Calu3 (cell line): ENCODE data around the gene RPS16. TPM values are rescaled to one million over a fixed set of nuclear protein-coding genes. Genes with fewer than 3 reads are reported as not detected.

ENCODE experiments used
- BruUV-seq: library from RNA; stranded (reverse); fragments of 400-500 nt; replicated peaks from 2 replicates; lab custom pipeline; 2021; lab: Mats Ljungman, UMichigan
- CTCF ChIA-PET: fragments of 300-600 bp; sonication (Branson Sonifier 250); formaldehyde crosslinking; loops from one replicate; lab custom pipeline; 2022; ENCODE audit warnings: antibody characterized with exemption; lab: Charles Lee
- DNase-seq: peaks from one replicate; pipeline ENCODE4 v3.0.0; 2022
- H3K27ac Mint-ChIP-seq: one replicate; pipeline ENCODE4 v1.8.0; 2022; ENCODE audit warnings: mixed read lengths; ENCODE audit not compliant: unreplicated experiment
- H3K27me3 Mint-ChIP-seq: one replicate; pipeline ENCODE4 v1.8.0; 2022; ENCODE audit warnings: mixed read lengths; ENCODE audit not compliant: unreplicated experiment
- H3K36me3 Mint-ChIP-seq: one replicate; pipeline ENCODE4 v1.8.0; 2022; ENCODE audit warnings: mild to moderate bottlenecking, moderate library complexity, mixed read lengths; ENCODE audit not compliant: insufficient read depth, unreplicated experiment
- H3K4me1 Mint-ChIP-seq: one replicate; pipeline ENCODE4 v1.8.0; 2022; ENCODE audit warnings: mild to moderate bottlenecking, low read depth, mixed read lengths; ENCODE audit not compliant: unreplicated experiment
- H3K4me3 Mint-ChIP-seq: one replicate; pipeline ENCODE4 v1.8.0; 2022; ENCODE audit warnings: mild to moderate bottlenecking, low read depth, moderate library complexity, mixed read lengths; ENCODE audit not compliant: unreplicated experiment
- H3K9me3 Mint-ChIP-seq: one replicate; pipeline ENCODE4 v1.8.0; 2022; ENCODE audit warnings: low read depth, mixed read lengths; ENCODE audit not compliant: unreplicated experiment
- intact Hi-C: fragments of 100-400 bp; cut with micrococcal nuclease; formaldehyde crosslinking; loops from one replicate; pipeline ENCODE4 v1.10.0; 2022; ENCODE audit not compliant: unreplicated experiment
- total RNA-seq: library from RNA; stranded (reverse); gene quantifications from 2 replicates; pipeline ENCODE4 v1.2.3, GENCODE V29; 2022
- TF ChIP-seq, protein P1 (sequence below): fragments of 200-600 bp; IDR thresholded peaks from one replicate; pipeline ENCODE4 v1.8.0; 2022; ENCODE audit warnings: antibody characterized with exemption; ENCODE audit not compliant: unreplicated experiment

Gene RPS16
- total RNA-seq, 1 experiment from 2014 or later, result 1,929 TPM

DNA sequence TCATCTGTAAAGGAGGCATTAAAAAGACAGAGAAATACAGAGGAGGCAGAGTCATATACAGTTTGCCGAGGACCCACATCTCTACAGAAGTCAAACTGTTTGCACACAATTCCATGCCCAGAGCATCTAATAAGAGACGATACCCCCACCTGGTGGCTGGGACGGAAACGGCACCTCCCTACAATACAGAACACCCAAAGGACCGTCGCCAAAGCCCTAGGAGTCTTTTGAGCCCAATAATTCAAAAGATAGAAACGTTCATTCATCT, 24.0 kb downstream of the RPS16 start:
- CTCF ChIA-PET, result interaction anchor here (0.6 to 2.3 kb wide), 5 partner anchors 8 to 66 kb away, joined by 3 to 52 read pairs (median 6); partner anchors contain the start of genes MED29 and PAF1
- TF ChIP-seq, protein P1, sequence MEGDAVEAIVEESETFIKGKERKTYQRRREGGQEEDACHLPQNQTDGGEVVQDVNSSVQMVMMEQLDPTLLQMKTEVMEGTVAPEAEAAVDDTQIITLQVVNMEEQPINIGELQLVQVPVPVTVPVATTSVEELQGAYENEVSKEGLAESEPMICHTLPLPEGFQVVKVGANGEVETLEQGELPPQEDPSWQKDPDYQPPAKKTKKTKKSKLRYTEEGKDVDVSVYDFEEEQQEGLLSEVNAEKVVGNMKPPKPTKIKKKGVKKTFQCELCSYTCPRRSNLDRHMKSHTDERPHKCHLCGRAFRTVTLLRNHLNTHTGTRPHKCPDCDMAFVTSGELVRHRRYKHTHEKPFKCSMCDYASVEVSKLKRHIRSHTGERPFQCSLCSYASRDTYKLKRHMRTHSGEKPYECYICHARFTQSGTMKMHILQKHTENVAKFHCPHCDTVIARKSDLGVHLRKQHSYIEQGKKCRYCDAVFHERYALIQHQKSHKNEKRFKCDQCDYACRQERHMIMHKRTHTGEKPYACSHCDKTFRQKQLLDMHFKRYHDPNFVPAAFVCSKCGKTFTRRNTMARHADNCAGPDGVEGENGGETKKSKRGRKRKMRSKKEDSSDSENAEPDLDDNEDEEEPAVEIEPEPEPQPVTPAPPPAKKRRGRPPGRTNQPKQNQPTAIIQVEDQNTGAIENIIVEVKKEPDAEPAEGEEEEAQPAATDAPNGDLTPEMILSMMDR, result peak; percentile 97
- Mint-ChIP-seq H3K4me1 (peaks cover 45% of the 10 kb centered on the region), H3K9me3 (no peaks in the 10 kb centered on the region), H3K27me3 (no peaks in the 10 kb centered on the region), H3K4me3 (peak overlapping the region; percentile 77), H3K27ac (peak overlapping the region; percentile 94), H3K36me3 (peaks cover 74% of the 10 kb centered on the region)
- BruUV-seq, result no TSS peak
- DNase-seq, result peak; percentile 96
- intact Hi-C loops, result loop anchor here (1.0 to 5.0 kb wide), 3 partner anchors 14 to 289 kb away; no protein-coding TSS in a partner anchor

DNA sequence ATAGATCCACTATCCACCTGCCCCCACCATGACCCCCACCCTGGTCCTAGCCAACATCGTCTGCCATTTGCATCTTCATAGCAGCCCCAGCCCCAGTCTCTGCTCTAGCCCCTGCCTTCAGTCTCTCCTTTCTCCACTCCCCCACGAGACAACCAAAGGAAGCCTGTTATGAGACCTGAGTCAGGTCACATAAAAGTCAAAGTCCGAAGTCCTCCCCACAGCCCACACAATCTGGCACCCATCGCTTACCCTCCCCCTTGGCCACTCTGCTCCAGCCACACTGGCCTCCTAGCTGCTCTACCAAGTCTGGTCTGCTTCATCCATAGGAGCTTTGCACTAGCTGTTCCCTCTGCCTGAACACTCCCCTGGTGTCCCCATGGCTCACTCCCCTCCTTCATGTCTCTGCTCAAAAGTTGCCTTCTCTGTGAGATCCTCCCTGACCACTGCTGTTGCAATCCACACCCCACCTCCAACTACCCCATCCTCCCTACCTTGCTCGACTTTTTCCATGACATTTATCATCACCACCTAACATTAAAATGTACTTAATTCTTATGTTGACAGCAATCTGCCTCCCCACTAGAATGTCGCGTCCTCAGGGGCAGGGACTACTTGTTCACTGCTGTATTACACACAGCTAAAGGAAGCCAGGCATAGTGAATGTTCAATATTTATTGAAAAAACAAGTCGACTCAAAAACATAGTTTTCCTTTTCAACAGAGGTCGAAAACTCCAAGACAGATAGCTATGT, 24.5 kb downstream of the RPS16 start:
- CTCF ChIA-PET, result interaction anchor here (0.6 to 2.3 kb wide), 5 partner anchors 8 to 65 kb away, joined by 3 to 52 read pairs (median 6); partner anchors contain the start of genes MED29 and PAF1
- BruUV-seq, result no TSS peak
- TF ChIP-seq, protein P1, result no peak
- intact Hi-C loops, result loop anchor here (1.0 to 5.0 kb wide), 2 partner anchors 14 to 289 kb away; no protein-coding TSS in a partner anchor
- peak; percentile 56 for DNase-seq
- Mint-ChIP-seq H3K4me1 (peaks cover 50% of the 10 kb centered on the region), H3K27me3 (no peaks in the 10 kb centered on the region), H3K9me3 (no peaks in the 10 kb centered on the region), H3K4me3 (peak overlapping the region; percentile 77), H3K36me3 (peaks cover 79% of the 10 kb centered on the region), H3K27ac (peak overlapping the region; percentile 94)

DNA sequence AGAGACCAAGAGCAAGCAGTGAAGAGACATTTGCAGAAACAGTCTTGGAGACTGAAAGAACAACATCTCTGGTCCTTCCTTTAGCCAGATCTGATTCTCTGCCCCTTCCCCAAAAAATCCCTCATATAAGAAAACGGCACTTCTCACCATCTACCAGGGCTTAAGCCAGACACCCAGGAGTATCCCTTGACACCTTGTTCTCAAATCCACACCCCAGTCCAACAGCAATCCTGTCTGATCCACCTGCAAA, 25.0 kb downstream of the RPS16 start:
- no peak for DNase-seq
- no TSS peak for BruUV-seq
- Mint-ChIP-seq H3K27ac (peak overlapping the region; percentile 94), H3K4me3 (peak overlapping the region; percentile 77), H3K4me1 (peaks cover 55% of the 10 kb centered on the region), H3K9me3 (no peaks in the 10 kb centered on the region), H3K27me3 (no peaks in the 10 kb centered on the region), H3K36me3 (peaks cover 84% of the 10 kb centered on the region)
- intact Hi-C loops, result loop anchor here (1.0 to 5.0 kb wide), 2 partner anchors 13 to 288 kb away; no protein-coding TSS in a partner anchor
- CTCF ChIA-PET, result interaction anchor here (1.0 to 2.3 kb wide), 3 partner anchors 9 to 19 kb away, joined by 6 to 52 read pairs (median 10); partner anchors contain the start of genes MED29 and PAF1
- TF ChIP-seq, protein P1, result no peak

DNA sequence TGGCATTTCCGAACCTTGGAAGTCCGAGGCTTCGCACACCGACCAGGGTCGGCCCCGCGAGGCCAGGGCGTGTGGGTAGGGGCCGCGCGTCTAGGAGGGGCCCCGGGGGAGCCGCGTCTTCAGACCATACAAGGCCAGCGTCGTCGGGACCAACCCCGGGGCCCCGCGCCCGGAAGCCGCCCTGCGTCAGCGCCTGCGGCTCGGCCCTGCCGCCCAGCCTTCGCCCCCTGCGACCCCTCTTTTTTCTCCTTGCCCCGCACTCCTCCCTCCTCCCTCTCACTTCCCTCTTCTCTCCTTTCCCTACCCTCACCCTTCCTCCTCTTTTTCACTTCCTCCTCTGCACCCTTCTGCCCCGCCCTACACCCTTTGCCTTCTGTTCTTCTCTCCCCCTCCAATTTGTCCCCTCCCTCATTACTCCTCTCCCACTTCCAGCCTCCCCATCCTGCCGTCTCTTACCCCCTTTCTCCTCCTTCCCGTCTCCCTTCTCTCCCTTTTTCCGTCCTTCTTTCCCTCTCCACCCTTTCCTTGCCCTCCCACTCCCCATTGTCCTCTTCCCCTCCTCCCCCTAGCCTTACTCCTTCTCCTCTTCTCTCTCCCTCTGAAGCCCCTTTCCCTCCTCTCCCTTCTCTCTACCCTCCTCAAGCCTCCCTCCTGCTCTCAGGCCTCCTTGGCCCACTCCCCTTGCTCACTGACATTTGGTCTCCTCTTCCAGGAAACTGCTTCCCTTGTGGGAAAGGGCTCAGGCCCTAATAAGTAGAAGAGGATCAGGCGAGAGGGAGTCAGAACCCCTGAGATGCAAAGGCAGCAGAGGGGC, 25.5 kb downstream of the RPS16 start:
- intact Hi-C loops, result loop anchor here (5.0 kb wide), 1 partner anchor 288 kb away; no protein-coding TSS in a partner anchor
- peak overlapping the region; percentile 77 for H3K4me3 Mint-ChIP-seq
- peaks cover 89% of the 10 kb centered on the region for H3K36me3 Mint-ChIP-seq
- BruUV-seq, result no TSS peak
- H3K27me3 Mint-ChIP-seq, result no peaks in the 10 kb centered on the region
- CTCF ChIA-PET, result interaction anchor here (0.5 kb wide), 1 partner anchor 15 kb away, joined by 3 read pairs; no protein-coding TSS in a partner anchor
- no peaks in the 10 kb centered on the region for H3K9me3 Mint-ChIP-seq
- peaks cover 55% of the 10 kb centered on the region for H3K4me1 Mint-ChIP-seq
- DNase-seq, result peak; percentile 71
- TF ChIP-seq, protein P1, result no peak
- H3K27ac Mint-ChIP-seq, result peak overlapping the region; percentile 94
